PC-3 (cell line): ENCODE results near the gene ATE1. TPM values are rescaled to one million over a fixed set of nuclear protein-coding genes. Genes with fewer than 3 reads are reported as not detected.

ENCODE experiments used
- ATAC-seq: fragments of 200-7000 bp; cut with Tn5 transposase; 2 replicates; pipeline ENCODE4 v1.9.1; 2020; ENCODE audit warnings: mild to moderate bottlenecking, moderate library complexity
- BruUV-seq: library from RNA; stranded (reverse); fragments of 400-500 nt; replicated peaks from 2 replicates; lab custom pipeline; 2021; lab: Mats Ljungman, UMichigan
- CTCF ChIA-PET: fragments of 300-600 bp; sonication (Branson Sonifier 250); formaldehyde crosslinking; loops from one replicate; lab custom pipeline; 2022; ENCODE audit warnings: antibody characterized with exemption; lab: Charles Lee
- POLR2A ChIA-PET: fragments of 300-600 bp; sonication (Branson Sonifier 250); formaldehyde crosslinking; loops from one replicate; lab custom pipeline; 2022; ENCODE audit warnings: antibody characterized with exemption; ENCODE audit not compliant: unreplicated experiment; lab: Charles Lee
- DNase-seq: peaks from one replicate; pipeline ENCODE4 v3.0.0-alpha.2; 2015
- H2AFZ ChIP-seq: fragments of 300-600 bp; sonication (generic); 2 replicates; pipeline ENCODE4 v1.6.0; 2016; ENCODE audit warnings: antibody characterized with exemption, low read length
- H3F3A ChIP-seq: fragments of 300-600 bp; sonication (generic); one replicate; pipeline ENCODE4 v1.6.0; 2017; ENCODE audit warnings: antibody characterized with exemption, low read length, control low read depth, mild to moderate bottlenecking; ENCODE audit not compliant: unreplicated experiment
- H3K27ac ChIP-seq: fragments of 300-600 bp; sonication (generic); 2 replicates; pipeline ENCODE4 v1.5.1; 2016; ENCODE audit warnings: mild to moderate bottlenecking, low read length
- H3K27me3 ChIP-seq: fragments of 300-600 bp; sonication (generic); 2 replicates; pipeline ENCODE4 v1.6.1; 2016; ENCODE audit warnings: low read length, mixed read lengths
- H3K36me3 ChIP-seq: fragments of 300-600 bp; sonication (generic); 2 replicates; pipeline ENCODE4 v1.6.1; 2016; ENCODE audit warnings: low read depth, mixed run types, low read length, mixed read lengths
- H3K4me1 ChIP-seq: fragments of 300-600 bp; sonication (generic); 2 replicates; pipeline ENCODE4 v1.5.1; 2016; ENCODE audit warnings: low read length; ENCODE audit not compliant: insufficient read depth
- H3K4me2 ChIP-seq: fragments of 300-600 bp; sonication (generic); 2 replicates; pipeline ENCODE4 v1.6.0; 2016; ENCODE audit warnings: low read length
- H3K4me3 ChIP-seq: fragments of 300-600 bp; sonication (generic); 2 replicates; pipeline ENCODE4 v1.5.1; 2016; ENCODE audit warnings: mild to moderate bottlenecking, low read length, mixed read lengths
- H3K79me2 ChIP-seq: fragments of 300-600 bp; sonication (generic); 2 replicates; pipeline ENCODE4 v1.6.1; 2017; ENCODE audit warnings: low read length, mixed read lengths
- H3K9ac ChIP-seq: fragments of 300-600 bp; sonication (generic); 2 replicates; pipeline ENCODE4 v1.6.0; 2016; ENCODE audit warnings: mild to moderate bottlenecking, low read length
- H3K9me2 ChIP-seq: fragments of 300-600 bp; sonication (generic); replicated peaks from 2 replicates; pipeline ENCODE4 v1.6.1; 2016; ENCODE audit warnings: mixed run types, low read length, mixed read lengths
- H3K9me3 ChIP-seq: fragments of 300-600 bp; sonication (generic); 2 replicates; pipeline ENCODE4 v1.6.1; 2016; ENCODE audit warnings: low read length, mixed read lengths
- H4K20me1 ChIP-seq: fragments of 300-600 bp; sonication (generic); 2 replicates; pipeline ENCODE4 v1.6.1; 2016; ENCODE audit warnings: low read length, mixed read lengths
- CTCF ChIP-seq: fragments of 300-600 bp; sonication (generic); conservative IDR thresholded peaks from 2 replicates; pipeline ENCODE4 v1.5.1; 2017; ENCODE audit warnings: antibody characterized with exemption, low read depth, mild to moderate bottlenecking, low read length
- EZH2 ChIP-seq: fragments of 300-600 bp; sonication (generic); IDR thresholded peaks from one replicate; pipeline ENCODE4 v1.6.1; 2017; ENCODE audit warnings: antibody characterized with exemption, mild to moderate bottlenecking, low read length; ENCODE audit not compliant: unreplicated experiment
- EZH2phosphoT487 ChIP-seq: fragments of 300-600 bp; sonication (generic); IDR thresholded peaks from 2 replicates; pipeline ENCODE4 v1.6.1; 2018; ENCODE audit warnings: mild to moderate bottlenecking, antibody characterized with exemption, low read length, borderline replicate concordance
- intact Hi-C: fragments of 100-400 bp; cut with micrococcal nuclease; formaldehyde crosslinking; loops from 2 replicates; pipeline ENCODE4 v1.9.0; 2023
- total RNA-seq: library from RNA; depleted of rRNA; stranded (reverse); fragments of >200 nt; gene quantifications from 2 replicates; pipeline ENCODE4 v1.2.3, GENCODE V29; 2014

Gene ATE1
- total RNA-seq, 1 experiment from 2014 or later: 12.8 TPM

- no peaks in the 10 kb centered on the region for H3K4me1 ChIP-seq
- no peak overlapping the region for H2AFZ ChIP-seq
- H3K27ac ChIP-seq: no peak overlapping the region
- H3K9ac ChIP-seq: no peak overlapping the region
- no peak for TF ChIP-seq CTCF
- ChIA-PET CTCF (no interaction called here), POLR2A (no interaction called here)
- no peaks in the 10 kb centered on the region for H4K20me1 ChIP-seq
- H3K9me3 ChIP-seq: no peaks in the 10 kb centered on the region
- no peaks in the 10 kb centered on the region for H3F3A ChIP-seq
- H3K4me2 ChIP-seq: no peak overlapping the region
- H3K9me2 ChIP-seq: no peaks in the 10 kb centered on the region
- ATAC-seq (no peak), DNase-seq (no peak)
- BruUV-seq: no TSS peak
- H3K79me2 ChIP-seq: no peaks in the 10 kb centered on the region
- no peaks in the 10 kb centered on the region for H3K36me3 ChIP-seq
- intact Hi-C loops: no loop called here
- no peak overlapping the region for H3K4me3 ChIP-seq
- no peaks in the 10 kb centered on the region for H3K27me3 ChIP-seq
Observed at GRCh38 chr10:121774404-121774803, 153.4 kb downstream of the ATE1 start.

DNA sequence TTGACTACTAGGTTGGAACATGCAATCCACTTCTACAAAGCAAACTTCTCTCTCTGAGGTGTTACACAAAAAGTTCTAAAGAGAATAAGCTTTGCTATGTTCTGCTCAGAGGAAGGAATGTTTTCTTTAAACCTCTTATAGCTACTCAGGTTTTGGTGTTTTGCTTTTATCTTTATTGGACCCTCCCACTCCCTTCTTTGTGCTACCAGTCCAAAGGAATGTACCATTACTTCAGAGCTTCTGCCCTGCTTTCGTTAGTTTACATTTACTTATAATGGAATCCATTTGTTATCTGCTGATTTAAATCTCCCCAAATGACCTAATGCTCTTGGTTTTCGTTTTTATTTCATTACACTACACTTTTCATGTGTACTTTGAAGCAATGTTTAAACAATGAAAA, 154.9 kb downstream of the ATE1 start:
- no peaks in the 10 kb centered on the region for H3K27me3 ChIP-seq
- no TSS peak for BruUV-seq
- H3K9me3 ChIP-seq: no peaks in the 10 kb centered on the region
- H3K4me2 ChIP-seq: no peak overlapping the region
- TF ChIP-seq CTCF (no peak), EZH2 (no peak), EZH2phosphoT487 (no peak)
- no peak overlapping the region for H3K27ac ChIP-seq
- POLR2A ChIA-PET: no interaction called here
- CTCF ChIA-PET: no interaction called here
- H4K20me1 ChIP-seq: no peaks in the 10 kb centered on the region
- DNase-seq (no peak), ATAC-seq (no peak)
- no peak overlapping the region for H3K4me3 ChIP-seq
- no peak overlapping the region for H2AFZ ChIP-seq
- no peaks in the 10 kb centered on the region for H3K36me3 ChIP-seq
- no peaks in the 10 kb centered on the region for H3K79me2 ChIP-seq
- intact Hi-C loops: no loop called here
- H3F3A ChIP-seq: no peaks in the 10 kb centered on the region
- no peak overlapping the region for H3K9ac ChIP-seq
- no peaks in the 10 kb centered on the region for H3K4me1 ChIP-seq
- H3K9me2 ChIP-seq: no peaks in the 10 kb centered on the region

- Histone ChIP-seq H3K36me3 (no peaks in the 10 kb centered on the region), H3K79me2 (no peaks in the 10 kb centered on the region), H3K9me3 (no peaks in the 10 kb centered on the region), H4K20me1 (no peaks in the 10 kb centered on the region), H3K27ac (no peak overlapping the region), H3K4me2 (no peak overlapping the region), H3K4me1 (no peaks in the 10 kb centered on the region), H2AFZ (no peak overlapping the region), H3K9me2 (no peaks in the 10 kb centered on the region), H3F3A (no peaks in the 10 kb centered on the region), H3K27me3 (no peaks in the 10 kb centered on the region), H3K9ac (no peak overlapping the region), H3K4me3 (no peak overlapping the region)
- ATAC-seq: no peak
- POLR2A ChIA-PET: no interaction called here
- CTCF ChIA-PET: no interaction called here
- BruUV-seq: no TSS peak
- intact Hi-C loops: no loop called here
- TF ChIP-seq EZH2: no peak
- no peak for TF ChIP-seq EZH2phosphoT487
- no peak for TF ChIP-seq CTCF
- no peak for DNase-seq
Observed at GRCh38 chr10:121772406-121772805, 155.4 kb downstream of the ATE1 start.
